ENCODE measurements around the gene AIMP1.

The AIMP1 gene

GRCh38 chr4:106301393-106302061 lies 14.8 kb upstream of the AIMP1 start:
- no peak for TF ChIP-seq EZH2 (IDR thresholded peaks at IDR 0.05; ENCODE audit: borderline replicate concordance, low read depth, low read length, severe bottlenecking)
- no peak for TF ChIP-seq CTCF (IDR thresholded peaks at IDR 0.05; ENCODE audit: borderline replicate concordance, extremely low read depth, low read length, poor library complexity, severe bottlenecking)
- H3K27me3 ChIP-seq (ENCODE audit: insufficient read depth, low read length, poor library complexity): no peaks in the 10 kb centered on the region
- no peaks in the 10 kb centered on the region for H3K79me2 ChIP-seq (ENCODE audit: insufficient read depth, low read length)
- H3K36me3 ChIP-seq (ENCODE audit: insufficient read depth, low read length): peaks cover 5% of the 10 kb centered on the region; the same call in 1 of the 2 replicates
- DNase-seq (no peak), ATAC-seq (ENCODE audit: insufficient read depth, low read depth) (no peak)
- no peaks in the 10 kb centered on the region for H3K4me1 ChIP-seq (ENCODE audit: insufficient read depth, low read length)
- H3K9ac ChIP-seq (ENCODE audit: low read depth, low read length): no peak overlapping the region
- H3K4me3 ChIP-seq (ENCODE audit: low read depth in 1 of 2, low read length in 2 of 2): no peak overlapping the region
- H2AFZ ChIP-seq (ENCODE audit: low read depth, low read length): no peak overlapping the region
- no peak overlapping the region for H3K27ac ChIP-seq (ENCODE audit: low read length)
- no peak overlapping the region for H3K4me2 ChIP-seq (ENCODE audit: insufficient read depth, low read length)
- no peaks in the 10 kb centered on the region for H3K9me3 ChIP-seq (ENCODE audit: insufficient read depth, low read length, severe bottlenecking)
- H4K20me1 ChIP-seq (ENCODE audit: insufficient read depth, low read length): no peaks in the 10 kb centered on the region

DNA sequence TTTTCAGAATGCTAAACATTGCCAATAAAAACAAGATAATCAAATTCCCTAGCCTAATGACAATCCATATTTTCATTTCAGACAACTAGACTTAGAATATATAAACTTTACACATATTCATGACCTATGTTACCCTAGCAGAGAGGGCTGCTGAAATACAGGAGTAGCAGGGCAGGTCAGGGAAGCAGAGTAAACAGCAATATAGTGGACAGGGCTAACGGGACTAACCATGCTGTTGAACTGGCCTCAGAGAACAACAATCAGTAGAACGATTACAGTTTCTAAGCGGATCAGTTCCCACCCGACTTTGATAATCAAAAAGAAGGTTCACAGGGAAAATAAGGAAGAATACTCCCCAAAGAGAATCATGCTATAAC lies 14.3 kb upstream of the AIMP1 start:
- Histone ChIP-seq H3K9ac (ENCODE audit: low read depth, low read length) (no peak overlapping the region), H3K27ac (ENCODE audit: low read length) (no peak overlapping the region), H2AFZ (ENCODE audit: low read depth, low read length) (no peak overlapping the region), H4K20me1 (ENCODE audit: insufficient read depth, low read length) (no peaks in the 10 kb centered on the region), H3K79me2 (ENCODE audit: insufficient read depth, low read length) (no peaks in the 10 kb centered on the region), H3K4me1 (ENCODE audit: insufficient read depth, low read length) (no peaks in the 10 kb centered on the region), H3K4me2 (ENCODE audit: insufficient read depth, low read length) (no peak overlapping the region), H3K36me3 (ENCODE audit: insufficient read depth, low read length) (peaks cover 5% of the 10 kb centered on the region; the same call in 1 of the 2 replicates), H3K9me3 (ENCODE audit: insufficient read depth, low read length, severe bottlenecking) (no peaks in the 10 kb centered on the region), H3K4me3 (ENCODE audit: low read depth in 1 of 2, low read length in 2 of 2) (no peak overlapping the region), H3K27me3 (ENCODE audit: insufficient read depth, low read length, poor library complexity) (no peaks in the 10 kb centered on the region)
- TF ChIP-seq EZH2 (IDR thresholded peaks at IDR 0.05; ENCODE audit: borderline replicate concordance, low read depth, low read length, severe bottlenecking) (no peak), CTCF (IDR thresholded peaks at IDR 0.05; ENCODE audit: borderline replicate concordance, extremely low read depth, low read length, poor library complexity, severe bottlenecking) (no peak)
- DNase-seq: no peak
- ATAC-seq (ENCODE audit: insufficient read depth, low read depth): no peak

DNA sequence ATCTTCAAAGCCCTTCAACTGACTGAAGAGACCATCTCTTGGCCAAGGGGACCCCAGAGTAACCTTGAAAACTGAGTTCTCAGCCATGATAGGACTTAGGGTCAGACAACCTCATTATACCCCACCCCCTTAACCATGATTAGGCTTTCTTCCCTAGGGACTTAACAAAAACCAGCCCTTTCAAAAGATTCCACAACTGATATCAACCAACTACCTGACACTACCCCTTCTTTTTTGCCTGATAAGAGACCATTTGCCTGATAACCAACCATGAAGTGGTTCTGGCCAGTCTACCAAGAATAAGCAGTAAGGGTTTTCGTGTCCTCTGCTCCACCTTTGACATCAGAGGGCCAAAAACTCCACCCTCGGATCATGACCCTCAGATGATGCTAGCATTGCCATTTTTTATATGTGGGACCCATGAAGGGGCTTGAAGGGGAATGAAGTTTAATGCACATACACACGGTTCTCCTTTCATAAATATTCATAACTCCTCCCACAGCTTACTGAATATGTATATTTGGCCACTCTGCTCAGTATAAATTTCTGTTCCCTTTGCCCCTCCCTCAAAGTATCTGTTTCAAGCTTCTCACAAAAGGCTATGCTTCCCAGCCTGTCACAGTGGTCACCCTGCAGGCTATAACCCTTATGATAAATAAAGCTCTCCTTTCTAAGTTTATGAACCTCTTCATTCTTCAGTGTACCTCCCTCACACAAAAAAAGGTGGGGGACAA lies 12.6 kb upstream of the AIMP1 start:
- no peak for DNase-seq
- Histone ChIP-seq H2AFZ (ENCODE audit: low read depth, low read length) (no peak overlapping the region), H3K4me2 (ENCODE audit: insufficient read depth, low read length) (no peak overlapping the region), H3K9me3 (ENCODE audit: insufficient read depth, low read length, severe bottlenecking) (no peaks in the 10 kb centered on the region), H3K79me2 (ENCODE audit: insufficient read depth, low read length) (no peaks in the 10 kb centered on the region), H3K27ac (ENCODE audit: low read length) (no peak overlapping the region), H3K4me3 (ENCODE audit: low read depth in 1 of 2, low read length in 2 of 2) (no peak overlapping the region), H4K20me1 (ENCODE audit: insufficient read depth, low read length) (no peaks in the 10 kb centered on the region), H3K9ac (ENCODE audit: low read depth, low read length) (no peak overlapping the region), H3K36me3 (ENCODE audit: insufficient read depth, low read length) (peaks cover 10% of the 10 kb centered on the region; the same call in 1 of the 2 replicates), H3K4me1 (ENCODE audit: insufficient read depth, low read length) (no peaks in the 10 kb centered on the region), H3K27me3 (ENCODE audit: insufficient read depth, low read length, poor library complexity) (no peaks in the 10 kb centered on the region)
- no peak for TF ChIP-seq CTCF (IDR thresholded peaks at IDR 0.05; ENCODE audit: borderline replicate concordance, extremely low read depth, low read length, poor library complexity, severe bottlenecking)
- TF ChIP-seq EZH2 (IDR thresholded peaks at IDR 0.05; ENCODE audit: borderline replicate concordance, low read depth, low read length, severe bottlenecking): no peak
- ATAC-seq (ENCODE audit: insufficient read depth, low read depth): no peak
